Stomach smooth muscle (tissue), 2 donors: ENCODE results near the gene MCC.
A peak's percentile ranks its signal among the peaks of the same experiment; 100 is the strongest.

ENCODE experiments used
- H3K27ac ChIP-seq: one replicate; pipeline ENCODE4 v1.7.0; 2013; ENCODE audit warnings: mild to moderate bottlenecking, low read length, inconsistent platforms
- H3K27me3 ChIP-seq, 2 donors: one replicate each; pipeline ENCODE4 v1.7.0; 2013; ENCODE audit warnings: low read length in 2 of 2; ENCODE audit not compliant: insufficient read depth in 2 of 2, control insufficient read depth in 1 of 2
- H3K36me3 ChIP-seq, 2 donors: one replicate each; pipeline ENCODE4 v1.7.0; 2013; ENCODE audit warnings: low read length in 2 of 2; ENCODE audit not compliant: control insufficient read depth in 2 of 2, insufficient read depth in 2 of 2
- H3K4me1 ChIP-seq: one replicate; pipeline ENCODE4 v1.7.0; 2013; ENCODE audit warnings: low read length; ENCODE audit not compliant: control insufficient read depth, insufficient read depth
- H3K4me3 ChIP-seq, 2 donors: one replicate each; pipeline ENCODE4 v1.7.0; 2013; ENCODE audit warnings: low read length in 2 of 2
- H3K9ac ChIP-seq, 2 donors: one replicate each; pipeline ENCODE4 v1.7.0; 2013; ENCODE audit warnings: low read length in 2 of 2, mild to moderate bottlenecking in 1 of 2
- H3K9me3 ChIP-seq, 2 donors: one replicate each; pipeline ENCODE4 v1.7.0; 2013; ENCODE audit warnings: low read length in 2 of 2; ENCODE audit not compliant: control insufficient read depth in 2 of 2
- donor health status: healthy.
- donor health status: Pancreatic carcinoma.

The MCC gene

GRCh38 chr5:113253037-113253436, 235.2 kb downstream of the MCC start:
- Histone ChIP-seq H3K27me3 (no peaks in the 10 kb centered on the region), H3K36me3 (no peaks in the 10 kb centered on the region), H3K9ac (no peak overlapping the region), H3K4me1 (peaks cover 28% of the 10 kb centered on the region), H3K4me3 (no peak overlapping the region), H3K27ac (no peak overlapping the region), H3K9me3 (no peaks in the 10 kb centered on the region)

GRCh38 chr5:113252066-113252465, 236.2 kb downstream of the MCC start:
- H3K9ac ChIP-seq: no peak overlapping the region
- peak overlapping the region; percentile 18 for H3K27ac ChIP-seq
- no peaks in the 10 kb centered on the region for H3K27me3 ChIP-seq
- H3K4me3 ChIP-seq: no peak overlapping the region
- H3K4me1 ChIP-seq: peaks cover 28% of the 10 kb centered on the region
- H3K36me3 ChIP-seq: no peaks in the 10 kb centered on the region
- H3K9me3 ChIP-seq: no peaks in the 10 kb centered on the region

GRCh38 chr5:113250341-113250953, 237.8 kb downstream of the MCC start:
- Histone ChIP-seq H3K36me3 (no peaks in the 10 kb centered on the region), H3K4me1 (peaks cover 28% of the 10 kb centered on the region), H3K27me3 (no peaks in the 10 kb centered on the region), H3K27ac (peak overlapping the region; percentile 80), H3K9me3 (no peaks in the 10 kb centered on the region), H3K9ac (no peak overlapping the region), H3K4me3 (peak overlapping the region in 1 of 2 donors; percentile 26)

- H3K27me3 ChIP-seq: no peaks in the 10 kb centered on the region
- H3K27ac ChIP-seq: peak overlapping the region; percentile 80
- no peaks in the 10 kb centered on the region for H3K36me3 ChIP-seq
- H3K9me3 ChIP-seq: no peaks in the 10 kb centered on the region
- H3K4me3 ChIP-seq: no peak overlapping the region
- H3K4me1 ChIP-seq: peaks cover 26% of the 10 kb centered on the region
- H3K9ac ChIP-seq: no peak overlapping the region
Observed at GRCh38 chr5:113249206-113249605, 239.0 kb downstream of the MCC start.

- Histone ChIP-seq H3K4me1 (peaks cover 22% of the 10 kb centered on the region), H3K9ac (peak overlapping the region; percentile 38 to 47), H3K27me3 (no peaks in the 10 kb centered on the region), H3K4me3 (peak overlapping the region; percentile 26 to 44), H3K36me3 (no peaks in the 10 kb centered on the region), H3K9me3 (no peaks in the 10 kb centered on the region), H3K27ac (peak overlapping the region; percentile 53)
Observed at GRCh38 chr5:113246361-113246870, 241.8 kb downstream of the MCC start.

GRCh38 chr5:113245427-113246225, 242.6 kb downstream of the MCC start:
- H3K9me3 ChIP-seq: no peaks in the 10 kb centered on the region
- H3K9ac ChIP-seq: peak overlapping the region in 1 of 2 donors; percentile 14
- no peaks in the 10 kb centered on the region for H3K36me3 ChIP-seq
- H3K27me3 ChIP-seq: no peaks in the 10 kb centered on the region
- H3K4me3 ChIP-seq: no peak overlapping the region
- peak overlapping the region; percentile 53 for H3K27ac ChIP-seq
- H3K4me1 ChIP-seq: peaks cover 15% of the 10 kb centered on the region

- Histone ChIP-seq H3K27me3 (no peaks in the 10 kb centered on the region), H3K36me3 (no peaks in the 10 kb centered on the region), H3K9ac (no peak overlapping the region), H3K4me3 (no peak overlapping the region), H3K9me3 (no peaks in the 10 kb centered on the region), H3K27ac (no peak overlapping the region), H3K4me1 (peaks cover 10% of the 10 kb centered on the region)
Observed at GRCh38 chr5:113244966-113245365, 243.3 kb downstream of the MCC start.

GRCh38 chr5:113243349-113243664, 244.9 kb downstream of the MCC start:
- H3K36me3 ChIP-seq: no peaks in the 10 kb centered on the region
- H3K27me3 ChIP-seq: no peaks in the 10 kb centered on the region
- no peak overlapping the region for H3K27ac ChIP-seq
- no peak overlapping the region for H3K9ac ChIP-seq
- H3K4me1 ChIP-seq: peaks cover 5% of the 10 kb centered on the region
- H3K4me3 ChIP-seq: no peak overlapping the region
- H3K9me3 ChIP-seq: no peaks in the 10 kb centered on the region

- Histone ChIP-seq H3K4me1 (peaks cover 5% of the 10 kb centered on the region), H3K9me3 (no peaks in the 10 kb centered on the region), H3K4me3 (no peak overlapping the region), H3K27ac (no peak overlapping the region), H3K27me3 (no peaks in the 10 kb centered on the region), H3K36me3 (no peaks in the 10 kb centered on the region), H3K9ac (no peak overlapping the region)
Observed at GRCh38 chr5:113242481-113243348, 245.5 kb downstream of the MCC start.

GRCh38 chr5:113240951-113241726, 247.1 kb downstream of the MCC start:
- no peaks in the 10 kb centered on the region for H3K27me3 ChIP-seq
- H3K4me1 ChIP-seq: peaks cover 5% of the 10 kb centered on the region
- no peaks in the 10 kb centered on the region for H3K36me3 ChIP-seq
- no peak overlapping the region for H3K4me3 ChIP-seq
- H3K9ac ChIP-seq: no peak overlapping the region
- H3K27ac ChIP-seq: no peak overlapping the region
- no peaks in the 10 kb centered on the region for H3K9me3 ChIP-seq
